ENCODE data around the gene ZNF629.
"Not testable (repeated sequence)": the region's sequence is repeated elsewhere in the genome, so short reads cannot be mapped to it uniquely, and the experiment has no call there.

The ZNF629 gene

GRCh38 chr16:30786936-30787612 is at the start of gene ZNF629:
TSS of gene ZNF629 (minus strand) at chr16:30787205. CDS start at chr16:30784482, 2,723 bp downstream.
- DNase-seq: peak; percentile 70

GRCh38 chr16:30834130-30834740 is 47.2 kb upstream of the ZNF629 start:
- no peak for DNase-seq

DNA sequence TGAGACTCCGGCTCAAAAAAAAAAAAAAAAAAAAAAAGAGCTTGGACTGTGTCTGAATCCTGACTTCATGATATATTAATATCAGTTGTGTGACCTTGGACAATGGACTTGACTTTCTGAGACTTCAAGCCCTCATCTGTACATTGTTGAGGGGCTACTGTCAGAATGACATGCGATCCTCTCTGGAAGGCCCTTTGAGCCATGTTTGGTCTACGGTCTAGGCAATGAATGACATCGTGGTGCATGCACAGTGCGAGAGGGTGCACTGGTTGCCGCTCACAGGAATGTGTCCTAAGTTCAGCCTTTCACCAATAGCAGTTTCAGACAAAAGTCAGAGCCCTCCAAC is 43.0 kb upstream of the ZNF629 start:
- DNase-seq: no peak

DNA sequence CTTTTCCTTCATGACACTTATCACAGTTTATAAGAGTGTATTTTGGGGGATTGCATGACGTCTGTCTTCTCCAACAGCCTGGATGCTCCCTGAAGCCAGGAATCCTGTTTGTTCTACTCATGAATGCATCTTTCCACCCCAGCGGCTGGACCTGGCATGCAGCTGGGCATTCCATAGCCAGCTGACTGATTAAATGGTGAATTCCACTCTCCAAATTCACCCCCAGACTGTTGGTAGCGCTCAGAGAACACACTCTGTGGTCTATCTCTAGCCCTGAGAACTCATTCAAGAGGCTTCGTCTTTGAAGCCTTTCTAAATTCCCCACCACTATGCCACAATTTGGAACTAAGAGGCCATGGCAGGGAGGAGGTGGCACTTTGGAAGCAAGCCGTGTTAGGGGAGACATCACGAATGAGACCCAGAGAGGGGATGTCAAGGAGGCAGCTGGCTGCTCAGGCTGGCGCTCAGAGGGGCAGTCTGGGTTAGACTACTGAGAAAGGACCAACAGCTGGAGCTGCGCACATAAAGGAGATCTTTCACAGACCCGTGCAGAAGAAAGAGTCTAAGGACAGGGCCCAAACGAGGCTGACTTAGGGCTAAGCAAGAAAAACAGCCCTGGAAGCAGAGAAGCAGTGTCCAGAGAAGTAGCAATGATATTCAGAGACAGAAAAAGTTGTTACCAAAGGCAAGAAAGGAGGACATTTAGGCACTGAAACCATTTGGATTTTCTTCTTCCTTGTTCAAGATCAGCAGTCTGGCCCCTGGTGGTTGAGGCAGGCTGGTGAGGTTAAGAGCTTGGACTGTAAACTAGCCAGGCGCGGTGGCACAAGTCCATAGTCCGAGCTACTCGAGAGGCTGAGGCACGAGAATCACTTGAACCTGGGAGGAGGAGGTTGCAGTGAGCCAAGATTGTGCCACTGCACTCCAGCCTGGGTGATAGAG is 42.4 kb upstream of the ZNF629 start:
- no peak for DNase-seq

DNA sequence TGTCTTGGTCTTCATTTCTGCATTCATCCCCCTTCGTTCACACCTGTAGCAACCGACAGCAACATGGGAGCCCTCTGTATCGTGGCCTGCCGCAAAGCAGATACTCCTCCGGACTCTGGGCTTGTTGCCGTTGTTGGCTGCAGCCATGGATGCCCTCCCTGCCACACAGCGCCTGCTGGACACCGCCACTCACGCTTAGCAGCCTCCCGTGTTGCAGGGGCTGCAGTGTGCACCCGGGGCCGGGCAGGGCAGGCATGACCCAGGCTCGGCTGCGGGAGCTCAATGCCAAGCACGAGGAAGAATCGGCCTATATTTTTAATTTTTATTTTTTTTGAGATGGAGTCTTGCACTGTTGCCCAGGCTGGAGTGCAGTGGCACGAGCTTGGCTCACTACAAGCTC is 34.9 kb upstream of the ZNF629 start:
- no peak for DNase-seq

DNA sequence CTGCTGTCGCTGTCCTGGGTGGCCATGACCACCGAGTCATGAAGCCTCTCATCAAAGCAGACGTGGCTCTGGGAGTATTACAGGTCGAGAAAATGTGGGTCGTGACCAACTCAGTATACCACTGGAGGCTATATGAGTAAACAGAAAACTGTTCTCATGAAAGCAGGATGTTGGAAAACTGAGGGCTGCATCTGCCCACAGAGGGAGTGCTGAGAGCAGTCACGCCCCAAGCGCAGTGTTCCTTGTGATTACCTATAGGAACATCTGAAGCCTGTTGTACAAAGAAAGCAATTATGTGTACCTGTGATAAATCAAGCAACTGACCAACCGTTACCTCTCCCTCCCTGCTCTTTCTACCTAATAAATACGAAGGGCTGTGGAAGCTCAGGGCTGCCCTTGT is 34.4 kb upstream of the ZNF629 start:
- DNase-seq: not testable (repeated sequence)

- DNase-seq: no peak
Observed at GRCh38 chr16:30820952-30821421, 34.0 kb upstream of the ZNF629 start.

DNA sequence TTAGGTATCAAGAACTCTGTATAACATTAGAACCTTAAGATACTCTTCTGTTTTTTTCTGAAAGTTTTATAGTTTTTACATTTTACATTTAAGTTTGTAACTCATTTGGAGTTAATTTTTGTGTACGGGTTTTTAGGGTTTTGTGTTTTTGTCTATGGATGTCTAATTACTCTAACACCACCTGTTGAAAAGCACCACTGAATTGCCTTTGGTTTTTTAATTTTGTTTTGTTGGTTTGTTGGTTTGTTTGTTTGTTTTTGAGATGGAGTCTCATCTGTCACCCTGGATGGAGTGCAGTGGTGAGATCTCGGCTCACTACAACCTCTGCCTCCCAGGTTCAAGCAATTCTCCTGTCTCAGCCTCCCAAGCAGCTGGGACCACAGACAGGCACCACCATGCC is 29.8 kb upstream of the ZNF629 start:
- no peak for DNase-seq

DNA sequence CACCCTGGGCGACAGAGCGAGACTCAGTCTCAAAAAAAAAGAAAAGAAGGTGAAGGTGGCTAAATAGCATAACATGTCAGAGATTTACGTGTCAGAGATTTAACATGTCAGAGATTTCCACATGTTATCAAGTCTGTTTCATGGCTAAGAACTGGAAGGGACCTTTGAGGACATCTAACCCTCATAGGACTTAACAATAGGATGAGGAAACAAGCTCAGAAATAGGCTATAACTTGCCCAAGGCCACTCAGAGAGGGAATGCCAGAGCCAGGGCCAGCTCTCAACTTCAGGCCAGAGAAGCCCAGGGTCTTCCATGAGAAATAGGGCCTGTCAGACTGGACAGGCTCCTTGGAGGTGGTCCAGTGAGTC is 26.8 kb upstream of the ZNF629 start:
- no peak for DNase-seq

DNA sequence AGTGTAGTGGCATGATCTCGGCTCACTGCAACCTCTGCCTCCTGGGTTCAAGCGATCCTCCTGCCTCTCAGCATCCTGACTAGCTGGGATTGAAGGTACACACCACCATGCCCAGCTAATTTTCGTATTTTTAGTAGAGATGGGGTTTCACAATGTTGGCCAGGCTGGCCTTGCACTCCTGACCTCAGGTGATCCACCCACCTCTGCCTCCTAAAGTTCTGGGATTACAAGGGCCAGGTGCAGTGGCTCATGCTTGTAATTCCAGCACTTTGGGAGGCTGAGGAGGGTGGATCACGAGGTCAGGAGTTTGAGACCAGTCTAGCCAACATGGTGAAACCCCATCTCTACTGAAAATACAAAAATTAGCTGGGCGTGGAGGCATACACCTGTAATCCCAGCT is 22.7 kb upstream of the ZNF629 start:
- DNase-seq: not testable (repeated sequence)

GRCh38 chr16:30808890-30809426 is 22.0 kb upstream of the ZNF629 start:
- not testable (repeated sequence) for DNase-seq

GRCh38 chr16:30808146-30808545 is 21.1 kb upstream of the ZNF629 start:
- no peak for DNase-seq

GRCh38 chr16:30805370-30806169 is 18.6 kb upstream of the ZNF629 start:
- DNase-seq: peak; percentile 77

DNA sequence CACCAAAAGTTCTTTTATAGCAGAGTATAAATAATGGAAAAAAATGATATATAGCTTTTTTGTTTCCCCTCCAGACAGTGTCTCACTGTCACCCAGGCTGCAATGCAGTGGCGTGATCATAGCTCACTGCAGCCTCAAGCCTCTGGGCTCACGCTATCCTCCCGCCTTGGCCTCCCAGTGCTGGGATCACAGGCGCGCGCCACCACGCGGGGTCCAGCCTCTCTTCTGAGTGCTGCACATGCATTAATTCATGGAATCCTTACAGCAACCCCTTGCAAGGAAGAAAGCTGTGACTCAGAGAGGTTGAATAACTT is 18.0 kb upstream of the ZNF629 start:
- no peak for DNase-seq

- no peak for DNase-seq
Observed at GRCh38 chr16:30802936-30803335, 15.9 kb upstream of the ZNF629 start.

DNA sequence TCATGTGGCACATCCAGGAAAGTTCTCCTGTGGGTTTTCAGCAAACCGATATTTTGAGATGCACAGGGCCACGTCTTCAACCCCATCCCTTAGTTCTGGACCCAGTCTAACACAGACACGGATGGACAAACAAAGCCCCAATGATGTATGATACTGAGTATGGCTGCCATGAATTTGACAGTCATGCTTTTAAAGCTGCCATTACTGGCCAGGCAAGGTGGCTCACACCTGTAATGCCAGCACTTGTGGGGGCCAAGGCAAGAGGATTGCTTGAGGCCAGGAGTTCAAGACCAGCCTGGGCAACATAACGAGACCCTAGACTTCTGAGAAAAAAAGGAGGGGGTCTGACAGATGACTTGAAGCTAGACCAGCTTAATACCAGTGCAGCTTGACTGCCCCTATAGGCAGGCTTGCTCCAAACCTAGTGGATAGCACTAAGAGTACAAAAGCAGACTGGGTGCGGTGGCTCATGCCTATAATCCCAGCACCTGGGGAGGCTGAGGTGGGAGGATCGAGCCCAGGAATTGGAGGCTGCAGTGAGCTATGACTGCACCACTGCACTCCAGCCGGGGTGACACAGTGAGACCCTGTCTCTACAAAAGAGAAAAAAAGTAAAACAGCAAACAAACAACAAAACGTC is 10.8 kb upstream of the ZNF629 start:
- DNase-seq: no peak

DNA sequence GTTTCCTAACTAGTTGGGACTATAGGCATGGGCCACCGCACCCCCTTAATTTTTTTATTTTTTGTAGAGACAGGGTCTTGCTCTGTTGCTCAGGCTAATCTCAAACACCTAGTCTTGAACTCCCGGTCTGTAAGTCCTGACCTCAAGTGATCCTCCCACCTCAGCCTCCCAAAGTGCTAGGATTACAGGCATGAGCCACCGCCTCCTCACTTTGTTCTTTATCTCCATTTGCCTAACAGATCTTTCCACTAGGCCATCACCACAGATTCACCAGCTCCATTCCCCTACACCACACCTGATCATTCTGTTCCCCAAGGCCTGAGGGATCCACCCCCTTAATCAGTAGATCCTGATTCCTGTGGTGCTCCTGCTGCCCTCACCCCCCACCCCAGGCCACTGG is 7.6 kb upstream of the ZNF629 start:
- no peak for DNase-seq

GRCh38 chr16:30793508-30794069 is 6.6 kb upstream of the ZNF629 start:
- DNase-seq: no peak

- DNase-seq: no peak
Observed at GRCh38 chr16:30787613-30788378, 791 bp upstream of the ZNF629 start.

- DNase-seq: peak; percentile 54
Observed at GRCh38 chr16:30786115-30786935, 680 bp downstream of the ZNF629 start.

All from fibroblast of upper back skin (primary cell).